ENCODE measurements around the gene IPPK. TPM values are rescaled to one million over a fixed set of nuclear protein-coding genes. Genes with fewer than 3 reads are reported as not detected.

Gene IPPK
- total and polyA plus RNA-seq, 10 donors, result 6.1 to 14.6 (median 11.5) TPM

DNA sequence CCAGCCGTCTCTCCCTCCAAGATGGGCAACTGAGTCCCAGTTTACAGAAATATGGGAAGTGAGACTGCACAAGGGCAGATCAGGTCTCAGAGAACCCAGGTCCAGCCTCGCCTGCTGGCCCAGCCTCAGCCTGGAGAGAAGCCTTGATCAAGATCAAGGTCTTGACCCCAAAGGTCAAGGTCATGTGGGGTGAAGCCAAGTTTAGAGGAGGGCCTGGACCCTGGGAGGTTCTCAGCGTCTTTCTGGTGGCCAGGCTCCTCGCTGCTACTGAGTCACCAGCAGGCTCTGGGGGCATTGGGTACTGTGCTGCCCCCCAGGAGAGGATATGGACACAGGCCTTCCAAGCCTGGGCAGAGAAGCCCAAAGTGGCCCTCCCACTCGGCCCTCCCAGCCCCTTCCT, 8.8 kb downstream of the IPPK start:
- Histone ChIP-seq H3K27ac (no peak overlapping the region), H3K4me1 (peaks cover 7 to 60% (median 33%) of the 10 kb centered on the region in 6 donors), H3K36me3 (peaks cover 0 to 65% (median 14%) of the 10 kb centered on the region in 6 donors), H3K4me3 (no peak overlapping the region), H3K27me3 (replicated peaks in 1 of 7) (no peaks in the 10 kb centered on the region), H3K9me3 (no peaks in the 10 kb centered on the region)
- peak; percentile 55 for DNase-seq
- WGBS, 5 donors, result 77 to 92% (median 87%) methylated on average over 5 of the region's 5 CpGs
- TF ChIP-seq POLR2AphosphoS5 (IDR thresholded peaks at IDR 0.05) (no peak), CTCF (IDR thresholded peaks at IDR 0.05 in 8 of 11, conservative IDR thresholded peaks at IDR 0.05 in 3 of 11) (no peak), POLR2A (IDR thresholded peaks at IDR 0.05) (no peak)
- intact Hi-C loops (cut with DNase I; ENCODE audit: low total_unique reads), result no loop called here

DNA sequence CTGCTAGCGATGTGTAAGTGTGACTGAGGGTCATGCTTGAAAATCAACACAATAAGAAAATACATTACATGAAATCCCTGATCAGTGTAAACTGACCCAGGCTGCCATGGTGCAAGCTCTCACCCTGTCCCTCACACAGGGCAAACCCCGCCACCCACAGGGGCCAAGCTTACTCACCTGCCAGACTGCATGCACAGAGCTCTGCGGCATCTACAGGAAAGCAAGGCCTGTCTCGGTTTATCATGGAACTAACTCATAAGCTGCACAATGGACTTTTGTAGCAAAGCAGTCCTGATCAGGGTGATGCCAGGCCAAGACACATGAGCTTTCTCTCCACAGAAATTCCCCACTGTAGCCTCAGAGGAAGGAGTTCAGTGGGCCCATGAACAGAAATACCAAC, 9.7 kb downstream of the IPPK start:
- Histone ChIP-seq H3K27ac (no peak overlapping the region), H3K27me3 (replicated peaks in 1 of 7) (no peaks in the 10 kb centered on the region), H3K4me3 (no peak overlapping the region), H3K4me1 (peaks cover 7 to 60% (median 32%) of the 10 kb centered on the region in 6 donors), H3K9me3 (no peaks in the 10 kb centered on the region), H3K36me3 (peaks cover 0 to 70% (median 20%) of the 10 kb centered on the region in 6 donors)
- intact Hi-C loops (cut with DNase I; ENCODE audit: low total_unique reads), result no loop called here
- WGBS, 5 donors, result 92 to 100% (median 95%) methylated on average over 1 to 4 of the region's 4 CpGs
- DNase-seq, result peak; percentile 47
- TF ChIP-seq POLR2AphosphoS5 (IDR thresholded peaks at IDR 0.05), result no peak
- TF ChIP-seq CTCF (IDR thresholded peaks at IDR 0.05 in 8 of 11, conservative IDR thresholded peaks at IDR 0.05 in 3 of 11), result no peak
- TF ChIP-seq POLR2A (IDR thresholded peaks at IDR 0.05), result no peak

GRCh38 chr9:92659601-92660000, 10.3 kb downstream of the IPPK start:
- H3K4me1 ChIP-seq, result peaks cover 0 to 60% (median 27%) of the 10 kb centered on the region in 6 donors
- peaks cover 0 to 77% (median 25%) of the 10 kb centered on the region in 6 donors for H3K36me3 ChIP-seq
- H3K27ac ChIP-seq, result no peak overlapping the region
- H3K9me3 ChIP-seq, result no peaks in the 10 kb centered on the region
- no peaks in the 10 kb centered on the region for H3K27me3 ChIP-seq (replicated peaks in 1 of 7)
- WGBS, 5 donors, result 90 to 94% (median 92%) methylated on average over 10 of the region's 10 CpGs
- H3K4me3 ChIP-seq, result no peak overlapping the region
- intact Hi-C loops (cut with DNase I; ENCODE audit: low total_unique reads), result no loop called here
- DNase-seq, result peak; percentile 43
- no peak for TF ChIP-seq POLR2A (IDR thresholded peaks at IDR 0.05)
- no peak for TF ChIP-seq POLR2AphosphoS5 (IDR thresholded peaks at IDR 0.05)
- TF ChIP-seq CTCF (IDR thresholded peaks at IDR 0.05 in 8 of 11, conservative IDR thresholded peaks at IDR 0.05 in 3 of 11), result no peak

- Histone ChIP-seq H3K9me3 (no peaks in the 10 kb centered on the region), H3K4me1 (peaks cover 0 to 56% (median 20%) of the 10 kb centered on the region in 6 donors), H3K27me3 (replicated peaks in 1 of 7) (no peaks in the 10 kb centered on the region), H3K27ac (peak overlapping the region in 1 of 8 donors; percentile 78), H3K4me3 (no peak overlapping the region), H3K36me3 (peaks cover 0 to 77% (median 33%) of the 10 kb centered on the region in 6 donors)
- DNase-seq, result peak; percentile 53
- intact Hi-C loops (cut with DNase I; ENCODE audit: low total_unique reads), result no loop called here
- WGBS, 5 donors, result 97 to 100% (median 98%) methylated on average over 4 of the region's 4 CpGs
- TF ChIP-seq CTCF (IDR thresholded peaks at IDR 0.05 in 8 of 11, conservative IDR thresholded peaks at IDR 0.05 in 3 of 11) (no peak), POLR2AphosphoS5 (IDR thresholded peaks at IDR 0.05) (no peak), POLR2A (IDR thresholded peaks at IDR 0.05) (no peak)
Measured at GRCh38 chr9:92658611-92659010, 11.3 kb downstream of the IPPK start.
